HFFc6 (cell line): Measurements from ENCODE around the gene R3HDM4. TPM values are rescaled to one million over a fixed set of nuclear protein-coding genes. Genes with fewer than 3 reads are reported as not detected.

ENCODE experiments used
- DNase-seq: peaks from one replicate; pipeline ENCODE4 v3.0.0-alpha.2; 2018
- H3K27ac Mint-ChIP-seq: 2 replicates; pipeline ENCODE4 v1.8.0; 2020; ENCODE audit warnings: mild to moderate bottlenecking, mixed read lengths
- H3K27me3 Mint-ChIP-seq: 2 replicates; pipeline ENCODE4 v1.8.0; 2021; ENCODE audit warnings: mild to moderate bottlenecking, moderate library complexity, mixed read lengths; ENCODE audit not compliant: insufficient read depth
- H3K36me3 Mint-ChIP-seq: 2 replicates; pipeline ENCODE4 v1.8.0; 2021; ENCODE audit warnings: low read depth, mixed read lengths
- H3K4me1 Mint-ChIP-seq: 2 replicates; pipeline ENCODE4 v1.8.0; 2020; ENCODE audit warnings: low read depth, mixed read lengths
- H3K4me3 Mint-ChIP-seq: 2 replicates; pipeline ENCODE4 v1.8.0; 2020; ENCODE audit warnings: mild to moderate bottlenecking, moderate library complexity, mixed read lengths
- H3K9me3 Mint-ChIP-seq: 2 replicates; pipeline ENCODE4 v1.8.0; 2020; ENCODE audit warnings: mild to moderate bottlenecking, mixed read lengths
- total RNA-seq, 6 experiments: library from RNA; stranded (reverse); fragmentation: NEBNext Ultra II Directional; extraction: Animal tissue kit (Norgen Biotek cat#: 25700); gene quantifications; 2 replicates in 1 of 6; 3 replicates in 5 of 6; pipeline ENCODE4 v1.2.3, GENCODE V29; 2021
- TF ChIP-seq, protein P1 (sequence below): fragments of 200-600 bp; sonication (generic); IDR thresholded peaks from 2 replicates; pipeline ENCODE4 v1.5.0; 2021; ENCODE audit warnings: antibody characterized with exemption, mild to moderate bottlenecking

The R3HDM4 gene
- total RNA-seq, 6 experiments from 2014 or later: 41.9 to 53.4 (median 45.9) TPM

GRCh38 chr19:939922-940321 lies 26.9 kb upstream of the R3HDM4 start:
- Mint-ChIP-seq H3K9me3 (no peaks in the 10 kb centered on the region), H3K27ac (peak overlapping the region; percentile 51; the same call in 1 of the 2 replicates), H3K4me3 (no peak overlapping the region), H3K4me1 (peaks cover 16% of the 10 kb centered on the region; the same call in 1 of the 2 replicates), H3K36me3 (peaks cover 29% of the 10 kb centered on the region), H3K27me3 (peaks cover 1% of the 10 kb centered on the region; the same call in 1 of the 2 replicates)
- DNase-seq: no peak
- TF ChIP-seq, protein P1, sequence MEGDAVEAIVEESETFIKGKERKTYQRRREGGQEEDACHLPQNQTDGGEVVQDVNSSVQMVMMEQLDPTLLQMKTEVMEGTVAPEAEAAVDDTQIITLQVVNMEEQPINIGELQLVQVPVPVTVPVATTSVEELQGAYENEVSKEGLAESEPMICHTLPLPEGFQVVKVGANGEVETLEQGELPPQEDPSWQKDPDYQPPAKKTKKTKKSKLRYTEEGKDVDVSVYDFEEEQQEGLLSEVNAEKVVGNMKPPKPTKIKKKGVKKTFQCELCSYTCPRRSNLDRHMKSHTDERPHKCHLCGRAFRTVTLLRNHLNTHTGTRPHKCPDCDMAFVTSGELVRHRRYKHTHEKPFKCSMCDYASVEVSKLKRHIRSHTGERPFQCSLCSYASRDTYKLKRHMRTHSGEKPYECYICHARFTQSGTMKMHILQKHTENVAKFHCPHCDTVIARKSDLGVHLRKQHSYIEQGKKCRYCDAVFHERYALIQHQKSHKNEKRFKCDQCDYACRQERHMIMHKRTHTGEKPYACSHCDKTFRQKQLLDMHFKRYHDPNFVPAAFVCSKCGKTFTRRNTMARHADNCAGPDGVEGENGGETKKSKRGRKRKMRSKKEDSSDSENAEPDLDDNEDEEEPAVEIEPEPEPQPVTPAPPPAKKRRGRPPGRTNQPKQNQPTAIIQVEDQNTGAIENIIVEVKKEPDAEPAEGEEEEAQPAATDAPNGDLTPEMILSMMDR: no peak

DNA sequence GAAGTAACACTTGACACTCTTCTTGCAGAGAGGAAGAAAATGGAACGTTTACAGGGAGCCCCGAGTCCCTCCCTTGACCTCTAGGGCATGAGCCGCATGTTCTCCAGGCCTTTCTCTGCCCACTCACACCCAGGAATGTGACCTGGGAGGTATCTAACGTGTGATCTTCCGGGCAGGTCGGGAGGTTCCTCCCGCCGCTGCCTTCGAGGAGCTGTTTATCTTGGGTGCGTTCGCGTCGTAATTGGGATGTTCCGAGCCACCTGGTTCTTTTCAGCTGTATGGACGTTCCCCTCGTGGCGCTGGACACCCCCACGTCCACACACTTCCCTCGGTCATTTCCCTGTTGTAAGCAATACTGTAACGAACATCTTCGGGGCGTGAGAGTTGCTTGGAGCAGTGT lies 26.4 kb upstream of the R3HDM4 start:
- Mint-ChIP-seq H3K9me3 (no peaks in the 10 kb centered on the region), H3K27me3 (peaks cover 1% of the 10 kb centered on the region; the same call in 1 of the 2 replicates), H3K36me3 (peaks cover 29% of the 10 kb centered on the region), H3K27ac (no peak overlapping the region), H3K4me1 (peaks cover 16% of the 10 kb centered on the region; the same call in 1 of the 2 replicates), H3K4me3 (no peak overlapping the region)
- no peak for DNase-seq
- TF ChIP-seq, protein P1: no peak

GRCh38 chr19:938233-938923 lies 25.4 kb upstream of the R3HDM4 start:
- no peak for DNase-seq
- Mint-ChIP-seq H3K27me3 (peaks cover 1% of the 10 kb centered on the region), H3K9me3 (no peaks in the 10 kb centered on the region), H3K27ac (no peak overlapping the region), H3K4me3 (no peak overlapping the region; the same call in 1 of the 2 replicates), H3K36me3 (peaks cover 29% of the 10 kb centered on the region), H3K4me1 (peaks cover 22% of the 10 kb centered on the region)
- TF ChIP-seq, protein P1: no peak

DNA sequence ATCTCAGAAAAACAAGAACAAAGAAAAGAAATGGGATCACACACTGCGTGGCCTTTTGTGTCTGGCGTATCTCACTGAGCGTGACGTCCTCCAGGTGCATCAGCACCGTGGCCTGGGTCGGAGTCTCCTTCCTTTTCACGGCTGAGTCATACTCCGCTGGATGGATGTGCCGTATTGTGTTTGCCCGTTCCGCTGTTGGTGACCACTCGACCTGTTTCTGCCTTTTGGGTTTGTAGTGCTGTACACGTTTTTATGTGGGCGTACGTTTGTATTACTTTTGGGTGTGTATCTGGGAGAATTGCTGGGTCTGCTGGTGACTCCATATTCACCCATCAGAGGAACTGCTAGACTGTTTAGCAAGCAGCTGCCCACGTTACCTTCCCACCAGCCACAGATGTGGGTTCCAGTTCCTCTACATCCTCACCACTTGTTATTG lies 24.3 kb upstream of the R3HDM4 start:
- DNase-seq: no peak
- Mint-ChIP-seq H3K27me3 (peaks cover 1% of the 10 kb centered on the region), H3K9me3 (no peaks in the 10 kb centered on the region), H3K4me3 (no peak overlapping the region), H3K36me3 (peaks cover 29% of the 10 kb centered on the region), H3K4me1 (peaks cover 29% of the 10 kb centered on the region), H3K27ac (no peak overlapping the region)
- TF ChIP-seq, protein P1: no peak

GRCh38 chr19:936175-936546 lies 23.1 kb upstream of the R3HDM4 start:
- TF ChIP-seq, protein P1: no peak

More at GRCh38 chr19:936175-936546, 23.1 kb upstream of the R3HDM4 start:
- Mint-ChIP-seq H3K9me3 (no peaks in the 10 kb centered on the region), H3K36me3 (peaks cover 30% of the 10 kb centered on the region), H3K4me3 (no peak overlapping the region), H3K27ac (no peak overlapping the region), H3K27me3 (peaks cover 2% of the 10 kb centered on the region), H3K4me1 (peaks cover 28% of the 10 kb centered on the region)
- no peak for DNase-seq
